H1 (cell line): ENCODE data around the gene PRKD3. TPM values are rescaled to one million over a fixed set of nuclear protein-coding genes. Genes with fewer than 3 reads are reported as not detected.
A peak's percentile ranks its signal among the peaks of the same experiment; 100 is the strongest.

ENCODE experiments used
- CTCF ChIA-PET: fragments of 300-600 bp; sonication (Branson Sonifier 250); formaldehyde crosslinking; loops from one replicate; lab custom pipeline; 2021; ENCODE audit not compliant: partially characterized antibody; lab: Charles Lee
- POLR2A ChIA-PET: fragments of 300-600 bp; sonication (Branson Sonifier 250); formaldehyde crosslinking; loops from one replicate; lab custom pipeline; 2021; ENCODE audit warnings: inconsistent platforms; ENCODE audit not compliant: partially characterized antibody; lab: Charles Lee
- DNase-seq, 2 experiments: peaks; one replicate each; pipeline versions ENCODE4 v3.0.0 to v3.0.0-alpha.2; 2010 to 2022; ENCODE audit warnings: low spot score in 2 of 2, low read depth in 1 of 2, mixed read lengths in 1 of 2
- FAIRE-seq: peaks from 2 replicates; lab custom pipeline; 2011; peaks lifted over from hg19 to GRCh38; lab: Jason Lieb, UNC
- H2AFZ ChIP-seq: 2 replicates; pipeline ENCODE4 v1.8.1; 2012; ENCODE audit warnings: low read length, inconsistent platforms
- H2AK5ac ChIP-seq: 2 replicates; pipeline ENCODE4 v1.6.1; 2013; ENCODE audit warnings: low read depth, low read length
- H2BK120ac ChIP-seq: replicated peaks from 2 replicates; pipeline ENCODE3; 2013; ENCODE audit warnings: low read depth, low read length, inconsistent platforms
- H2BK12ac ChIP-seq: 2 replicates; pipeline ENCODE4 v1.6.1; 2013; ENCODE audit warnings: low read depth, low read length
- H2BK15ac ChIP-seq: 2 replicates; pipeline ENCODE4 v1.6.1; 2013; ENCODE audit warnings: low read length
- H2BK20ac ChIP-seq: 2 replicates; pipeline ENCODE4 v1.6.1; 2013; ENCODE audit warnings: low read length
- H2BK5ac ChIP-seq: 2 replicates; pipeline ENCODE4 v1.6.1; 2013; ENCODE audit warnings: low read depth, low read length
- H3K14ac ChIP-seq: 2 replicates; pipeline ENCODE4 v1.6.1; 2013; ENCODE audit warnings: inconsistent platforms; ENCODE audit not compliant: insufficient read length
- H3K18ac ChIP-seq: 2 replicates; pipeline ENCODE4 v1.6.1; 2013; ENCODE audit warnings: low read length; ENCODE audit errors: extremely low read depth
- H3K23ac ChIP-seq: 2 replicates; pipeline ENCODE4 v1.6.1; 2013; ENCODE audit warnings: inconsistent platforms; ENCODE audit not compliant: insufficient read length
- H3K23me2 ChIP-seq: 2 replicates; pipeline ENCODE4 v1.6.1; 2013; ENCODE audit warnings: low read depth, low read length
- H3K27ac ChIP-seq: 2 replicates; pipeline ENCODE4 v1.6.1; 2011; ENCODE audit warnings: low read depth, low read length, inconsistent platforms
- H3K27me3 ChIP-seq, 4 experiments: replicated peaks in 1 of 4; 1 replicate in 1 of 4; 2 replicates in 3 of 4; pipeline versions ENCODE4 v1.6.1 to v1.8.1; 2011 to 2013; ENCODE audit warnings: low read length in 3 of 4, mild to moderate bottlenecking in 3 of 4, inconsistent platforms in 2 of 4, mixed read lengths in 2 of 4, moderate library complexity in 1 of 4; ENCODE audit not compliant: control insufficient read depth in 3 of 4, insufficient read depth in 3 of 4; ENCODE audit errors: extremely low read depth in 1 of 4
- H3K36me3 ChIP-seq, 4 experiments: 2 replicates each; pipeline versions ENCODE4 v1.6.1 to v1.8.1; 2011 to 2013; ENCODE audit warnings: mild to moderate bottlenecking in 4 of 4, low read length in 3 of 4, moderate library complexity in 2 of 4, control low read depth in 1 of 4, inconsistent platforms in 1 of 4; ENCODE audit not compliant: insufficient read depth in 4 of 4, control insufficient read depth in 2 of 4
- H3K4ac ChIP-seq: replicated peaks from 2 replicates; pipeline ENCODE3; 2013; ENCODE audit warnings: low read length, low read depth, mixed read lengths, inconsistent platforms; ENCODE audit not compliant: insufficient read length
- H3K4me1 ChIP-seq, 4 experiments: replicated peaks in 1 of 4; 1 replicate in 1 of 4; 2 replicates in 3 of 4; pipeline versions ENCODE4 v1.6.1 to v1.8.1; 2011 to 2013; ENCODE audit warnings: low read length in 3 of 4, inconsistent platforms in 2 of 4, mixed read lengths in 1 of 4; ENCODE audit not compliant: insufficient read depth in 4 of 4, control insufficient read depth in 3 of 4
- H3K4me2 ChIP-seq, 2 experiments: 2 replicates each; pipeline versions ENCODE4 v1.6.1 to v1.8.1; 2011 to 2013; ENCODE audit warnings: low read depth in 2 of 2, low read length in 2 of 2, control low read depth in 1 of 2, inconsistent platforms in 1 of 2, mild to moderate bottlenecking in 1 of 2; ENCODE audit not compliant: insufficient read depth in 1 of 2
- H3K4me3 ChIP-seq, 4 experiments: fragments of 200-600, 300-600 bp in 1 of 4; sonication (generic), shearing (Covaris generic), sonication (Bioruptor Twin) in 1 of 4; 2 replicates each; pipeline versions ENCODE4 v1.5.1 to v1.8.1; 2011 to 2016; ENCODE audit warnings: low read length in 4 of 4, low read depth in 3 of 4, control low read depth in 2 of 4, inconsistent platforms in 2 of 4, mild to moderate bottlenecking in 2 of 4, mixed read lengths in 1 of 4, moderate library complexity in 1 of 4; ENCODE audit not compliant: insufficient read depth in 2 of 4; ENCODE audit errors: extremely low read depth in 1 of 4
- H3K56ac ChIP-seq: replicated peaks from 2 replicates; pipeline ENCODE3; 2013; ENCODE audit warnings: low read depth, mild to moderate bottlenecking, mixed read lengths, low read length, inconsistent platforms; ENCODE audit not compliant: insufficient read length
- H3K79me1 ChIP-seq: 2 replicates; pipeline ENCODE4 v1.6.1; 2013; ENCODE audit warnings: low read depth, low read length, control low read depth
- H3K79me2 ChIP-seq, 2 experiments: 2 replicates each; pipeline versions ENCODE4 v1.6.1 to v1.8.1; 2012 to 2013; ENCODE audit warnings: low read length in 2 of 2, mild to moderate bottlenecking in 2 of 2, inconsistent platforms in 1 of 2; ENCODE audit not compliant: insufficient read depth in 2 of 2, control insufficient read depth in 1 of 2
- H3K9ac ChIP-seq, 4 experiments: replicated peaks in 1 of 4; 1 replicate in 1 of 4; 2 replicates in 3 of 4; pipeline versions ENCODE4 v1.6.1 to v1.8.1; 2011 to 2013; ENCODE audit warnings: low read depth in 3 of 4, low read length in 3 of 4, control low read depth in 2 of 4, mild to moderate bottlenecking in 2 of 4, moderate library complexity in 2 of 4, inconsistent platforms in 1 of 4; ENCODE audit errors: extremely low read depth in 1 of 4
- H3K9me3 ChIP-seq, 2 experiments: 2 replicates each; pipeline versions ENCODE4 v1.6.1 to v1.8.1; 2012 to 2013; ENCODE audit warnings: mild to moderate bottlenecking in 2 of 2, moderate library complexity in 2 of 2, control low read depth in 1 of 2, inconsistent platforms in 1 of 2, low read depth in 1 of 2, low read length in 1 of 2, mixed read lengths in 1 of 2; ENCODE audit not compliant: insufficient read depth in 2 of 2
- H4K20me1 ChIP-seq, 2 experiments: replicated peaks in 1 of 2; 2 replicates each; pipeline versions ENCODE3 to v1.8.1; 2011 to 2013; ENCODE audit warnings: inconsistent platforms in 2 of 2, low read length in 2 of 2, mild to moderate bottlenecking in 1 of 2; ENCODE audit not compliant: insufficient read depth in 2 of 2, control insufficient read depth in 1 of 2
- H4K5ac ChIP-seq: 2 replicates; pipeline ENCODE4 v1.6.1; 2013; ENCODE audit warnings: low read length, low read depth, mixed read lengths, inconsistent platforms; ENCODE audit not compliant: insufficient read length
- H4K8ac ChIP-seq: 2 replicates; pipeline ENCODE4 v1.8.0; 2013; ENCODE audit warnings: mild to moderate bottlenecking, moderate library complexity, low read length, inconsistent platforms; ENCODE audit not compliant: insufficient read depth; ENCODE audit errors: extremely low read depth
- H4K91ac ChIP-seq: replicated peaks from 2 replicates; pipeline ENCODE3; 2013; ENCODE audit warnings: low read length, mixed read lengths, inconsistent platforms; ENCODE audit not compliant: insufficient read length
- BACH1 ChIP-seq: IDR thresholded peaks from 2 replicates; pipeline ENCODE4 v1.6.1; 2012; ENCODE audit warnings: low read length, improper control_type of control experiment
- CBX8 ChIP-seq: fragments of 300-800, 300-1000 bp; sonication (generic); IDR thresholded peaks from 2 replicates; pipeline ENCODE4 v1.7.1; 2016; ENCODE audit warnings: low read depth, low read length, borderline replicate concordance
- HDAC2 ChIP-seq, 2 experiments: fragments of 300-600 bp in 1 of 2; sonication (generic) in 1 of 2; IDR thresholded peaks; 2 replicates each; pipeline ENCODE4 v1.6.1; 2011 to 2012; ENCODE audit warnings: low read depth in 2 of 2, low read length in 2 of 2, mild to moderate bottlenecking in 2 of 2, moderate library complexity in 2 of 2, borderline replicate concordance in 1 of 2, inconsistent platforms in 1 of 2
- HDAC6 ChIP-seq: IDR thresholded peaks from one replicate; pipeline ENCODE4 v1.7.1; 2012; ENCODE audit warnings: low read depth, mild to moderate bottlenecking, inconsistent platforms, low read length, moderate library complexity
- KDM4A ChIP-seq: IDR thresholded peaks from one replicate; pipeline ENCODE4 v1.7.1; 2012; ENCODE audit warnings: low read depth, mild to moderate bottlenecking, moderate library complexity, low read length, inconsistent platforms; ENCODE audit not compliant: severe bottlenecking
- MAX ChIP-seq: IDR thresholded peaks from 2 replicates; pipeline ENCODE4 v1.6.1; 2012; ENCODE audit warnings: inconsistent platforms
- NRF1 ChIP-seq: IDR thresholded peaks from 2 replicates; pipeline ENCODE4 v1.6.1; 2011; ENCODE audit warnings: mild to moderate bottlenecking, low read depth, low read length, improper control_type of control experiment
- PHF8 ChIP-seq: fragments of 200-600 bp; sonication (generic); conservative IDR thresholded peaks from 2 replicates; pipeline ENCODE4 v1.7.1; 2012; ENCODE audit warnings: low read depth, mild to moderate bottlenecking, inconsistent platforms, low read length, moderate library complexity
- RXRA ChIP-seq: IDR thresholded peaks from 2 replicates; pipeline ENCODE4 v1.6.1; 2011; ENCODE audit warnings: low read depth, mild to moderate bottlenecking, low read length, moderate library complexity; ENCODE audit not compliant: insufficient read depth
- YY1 ChIP-seq: IDR thresholded peaks from 2 replicates; pipeline ENCODE4 v1.6.1; 2011; ENCODE audit warnings: low read depth, mild to moderate bottlenecking, low read length
- polyA plus RNA-seq, 7 experiments: library from polyadenylated mRNA; depleted of rRNA in 3 of 7; stranded (reverse) in 5 of 7; unstranded in 2 of 7; fragments of >200 nt in 5 of 7; fragments of 200-250 nt in 2 of 7; gene quantifications; 1 replicate in 5 of 7; 2 replicates in 1 of 7; 4 replicates in 1 of 7; pipeline versions ENCODE4 v1.2.1 to v1.2.3, GENCODE V29; 2011 to 2013; ENCODE audit warnings: missing spikeins in 2 of 7, mixed read lengths in 2 of 7
- total RNA-seq: library from RNA; stranded (reverse); fragmentation: NEBNext Ultra II Directional; extraction: Animal tissue kit (Norgen Biotek cat#: 25700); gene quantifications from 2 replicates; pipeline ENCODE4 v1.2.1, GENCODE V29; 2021

Gene PRKD3
- total and polyA plus RNA-seq, 2 of the 8 experiments (the other 6 are each of a cell fraction or from before 2014, with no cell fraction given), result 12.0 to 63.3 TPM

GRCh38 chr2:37372000-37372399 is 47.4 kb upstream of the PRKD3 start:
- Histone ChIP-seq H3K36me3 (no peaks in the 10 kb centered on the region), H4K5ac (no peak overlapping the region), H3K18ac (no peak overlapping the region), H3K27ac (no peak overlapping the region), H3K4me3 (no peak overlapping the region), H3K9me3 (no peaks in the 10 kb centered on the region), H3K79me1 (no peaks in the 10 kb centered on the region), H2BK5ac (no peak overlapping the region), H3K79me2 (no peaks in the 10 kb centered on the region), H3K9ac (no peak overlapping the region), H3K23ac (peak overlapping the region; percentile 52), H4K20me1 (no peaks in the 10 kb centered on the region), H2BK120ac (no peak overlapping the region), H2BK12ac (no peak overlapping the region), H2BK15ac (no peak overlapping the region), H3K4me1 (no peaks in the 10 kb centered on the region), H4K91ac (no peak overlapping the region), H3K23me2 (no peaks in the 10 kb centered on the region), H3K4ac (no peak overlapping the region), H3K27me3 (no peaks in the 10 kb centered on the region), H4K8ac (no peak overlapping the region), H2AK5ac (no peak overlapping the region), H3K4me2 (no peak overlapping the region), H3K14ac (no peak overlapping the region), H3K56ac (no peak overlapping the region), H2AFZ (no peak overlapping the region), H2BK20ac (no peak overlapping the region)
- DNase-seq (no peak), FAIRE-seq (no peak)
- ChIA-PET POLR2A (no interaction called here), CTCF (no interaction called here)
- no peak for TF ChIP-seq PHF8
- no peak for TF ChIP-seq YY1
- TF ChIP-seq BACH1, result no peak
- no peak for TF ChIP-seq MAX
- no peak for TF ChIP-seq NRF1
- no peak for TF ChIP-seq HDAC6
- no peak for TF ChIP-seq HDAC2 (IDR thresholded peaks at IDR 0.05; ENCODE audit: borderline replicate concordance in 1 of 2, low read depth in 2 of 2, low read length in 2 of 2)
- no peak for TF ChIP-seq RXRA
- no peak for TF ChIP-seq KDM4A
- TF ChIP-seq CBX8, result no peak
